H1 (cell line): ENCODE results near the gene SLC2A8. TPM values are rescaled to one million over a fixed set of nuclear protein-coding genes. Genes with fewer than 3 reads are reported as not detected.

ENCODE experiments used
- ATF3 ChIP-seq: IDR thresholded peaks from 2 replicates; pipeline ENCODE4 v1.6.1; 2011; ENCODE audit warnings: low read depth, mild to moderate bottlenecking, low read length; ENCODE audit not compliant: insufficient read depth
- E2F6 ChIP-seq: IDR thresholded peaks from 2 replicates; pipeline ENCODE4 v1.6.1; 2012; ENCODE audit warnings: inconsistent platforms
- EGR1 ChIP-seq: IDR thresholded peaks from 2 replicates; pipeline ENCODE4 v1.6.1; 2011; ENCODE audit warnings: low read depth, low read length, borderline replicate concordance
- EZH2 ChIP-seq: fragments of 200-600 bp; sonication (generic); IDR thresholded peaks from 2 replicates; pipeline ENCODE4 v1.7.1; 2012; ENCODE audit warnings: low read depth, mild to moderate bottlenecking, moderate library complexity, low read length, inconsistent platforms; ENCODE audit not compliant: severe bottlenecking
- KDM1A ChIP-seq: fragments of 200-600, 300-600 bp; sonication (generic); IDR thresholded peaks from 2 replicates; pipeline ENCODE4 v1.7.1; 2016; ENCODE audit warnings: mild to moderate bottlenecking, low read length, borderline replicate concordance
- POLR2AphosphoS5 ChIP-seq: IDR thresholded peaks from 2 replicates; pipeline ENCODE4 v1.6.1; 2011; ENCODE audit warnings: low read depth, low read length
- SAP30 ChIP-seq: fragments of 300-600 bp; sonication (generic); IDR thresholded peaks from 2 replicates; pipeline ENCODE4 v1.7.1; 2012; ENCODE audit warnings: low read length, moderate library complexity, mild to moderate bottlenecking, inconsistent platforms; ENCODE audit not compliant: insufficient read depth, insufficient replicate concordance
- USF2 ChIP-seq: IDR thresholded peaks from 2 replicates; pipeline ENCODE4 v1.6.1; 2011; ENCODE audit warnings: low read length, improper control_type of control experiment
- polyA plus RNA-seq, 7 experiments: library from polyadenylated mRNA; depleted of rRNA in 3 of 7; stranded (reverse) in 5 of 7; unstranded in 2 of 7; fragments of >200 nt in 5 of 7; fragments of 200-250 nt in 2 of 7; gene quantifications; 1 replicate in 5 of 7; 2 replicates in 1 of 7; 4 replicates in 1 of 7; pipeline versions ENCODE4 v1.2.1 to v1.2.3, GENCODE V29; 2011 to 2013; ENCODE audit warnings: missing spikeins in 2 of 7, mixed read lengths in 2 of 7
- total RNA-seq: library from RNA; stranded (reverse); fragmentation: NEBNext Ultra II Directional; extraction: Animal tissue kit (Norgen Biotek cat#: 25700); gene quantifications from 2 replicates; pipeline ENCODE4 v1.2.1, GENCODE V29; 2021

Gene SLC2A8
- total and polyA plus RNA-seq, 2 of the 8 experiments (the other 6 are each of a cell fraction or from before 2014, with no cell fraction given): 24.6 to 36.4 TPM

GRCh38 chr9:127411122-127411521 is 14.2 kb downstream of the SLC2A8 start (continued):
- TF ChIP-seq ATF3: no peak
- TF ChIP-seq KDM1A: no peak
- no peak for TF ChIP-seq POLR2AphosphoS5
- TF ChIP-seq EZH2: no peak
- TF ChIP-seq E2F6: no peak
- TF ChIP-seq USF2: no peak
- no peak for TF ChIP-seq SAP30
- TF ChIP-seq EGR1: no peak
